Loucy (cell line): ENCODE results near the gene RAI1.

Experiments used
- H2AFZ ChIP-seq: fragments of 200-600 bp; sonication (generic); 2 replicates; pipeline ENCODE4 v1.6.0; 2016; ENCODE audit warnings: antibody characterized with exemption, mild to moderate bottlenecking, low read length, moderate library complexity
- H3F3A ChIP-seq: fragments of 200-600 bp; 2 replicates; pipeline ENCODE4 v1.6.0; 2016; ENCODE audit warnings: antibody characterized with exemption, low read depth, mild to moderate bottlenecking
- H3K27me3 ChIP-seq: fragments of 200-600 bp; sonication (generic); 2 replicates; pipeline ENCODE4 v1.6.1; 2014; ENCODE audit warnings: low read length, mild to moderate bottlenecking; ENCODE audit not compliant: insufficient read depth, poor library complexity, severe bottlenecking
- H3K36me3 ChIP-seq: fragments of 200-600 bp; sonication (generic); 2 replicates; pipeline ENCODE4 v1.6.1; 2016; ENCODE audit warnings: low read length; ENCODE audit not compliant: insufficient read depth
- H3K4me1 ChIP-seq: fragments of 200-600 bp; sonication (generic); 2 replicates; pipeline ENCODE4 v1.5.1; 2014; ENCODE audit warnings: low read length, mild to moderate bottlenecking; ENCODE audit not compliant: insufficient read depth, poor library complexity, severe bottlenecking
- H3K4me2 ChIP-seq: fragments of 200-600 bp; sonication (generic); 2 replicates; pipeline ENCODE4 v1.6.0; 2014; ENCODE audit warnings: antibody characterized with exemption, low read length, low read depth, mild to moderate bottlenecking; ENCODE audit not compliant: poor library complexity, severe bottlenecking
- H3K4me3 ChIP-seq: fragments of 200-600 bp; sonication (generic); 2 replicates; pipeline ENCODE4 v1.5.1; 2014; ENCODE audit warnings: low read length, mild to moderate bottlenecking, mixed read lengths; ENCODE audit not compliant: poor library complexity, severe bottlenecking
- H3K79me2 ChIP-seq: fragments of 200-600 bp; sonication (generic); 2 replicates; pipeline ENCODE4 v1.6.1; 2014; ENCODE audit warnings: low read length; ENCODE audit not compliant: insufficient read depth
- H3K9ac ChIP-seq: fragments of 200-600 bp; sonication (generic); 2 replicates; pipeline ENCODE4 v1.6.0; 2014; ENCODE audit warnings: mild to moderate bottlenecking, low read depth, low read length, moderate library complexity; ENCODE audit not compliant: poor library complexity, severe bottlenecking
- H3K9me2 ChIP-seq: fragments of 200-600 bp; sonication (generic); replicated peaks from 2 replicates; pipeline ENCODE4 v1.6.1; 2016; ENCODE audit warnings: low read depth, low read length, mixed read lengths
- H3K9me3 ChIP-seq: fragments of 200-600 bp; sonication (generic); 2 replicates; pipeline ENCODE4 v1.6.1; 2014; ENCODE audit warnings: mild to moderate bottlenecking, antibody characterized with exemption, low read length, low read depth; ENCODE audit not compliant: insufficient read depth
- H4K20me1 ChIP-seq: fragments of 200-600 bp; sonication (generic); 2 replicates; pipeline ENCODE4 v1.6.0; 2014; ENCODE audit warnings: antibody characterized with exemption, low read length, mild to moderate bottlenecking; ENCODE audit not compliant: insufficient read depth, poor library complexity, severe bottlenecking
- EZH2phosphoT487 ChIP-seq: fragments of 200-600 bp; IDR thresholded peaks from 2 replicates; pipeline ENCODE4 v1.6.1; 2018; ENCODE audit warnings: antibody characterized with exemption, mild to moderate bottlenecking, moderate library complexity, borderline replicate concordance
- TF ChIP-seq, protein P1 (sequence below): fragments of 200-600 bp; sonication (generic); conservative IDR thresholded peaks from 2 replicates; pipeline ENCODE4 v1.5.1; 2014; ENCODE audit warnings: mild to moderate bottlenecking, antibody characterized with exemption, low read length

The RAI1 gene

GRCh38 chr17:17815436-17816200 lies 134.4 kb downstream of the RAI1 start:
- Histone ChIP-seq H3F3A (peaks cover 4% of the 10 kb centered on the region; the same call in 1 of the 2 replicates), H3K79me2 (peaks cover 9% of the 10 kb centered on the region), H3K4me3 (no peak overlapping the region), H3K27me3 (no peaks in the 10 kb centered on the region), H3K9me3 (no peaks in the 10 kb centered on the region), H2AFZ (no peak overlapping the region), H3K9me2 (no peaks in the 10 kb centered on the region), H3K4me1 (peaks cover 12% of the 10 kb centered on the region), H3K36me3 (peaks cover 15% of the 10 kb centered on the region; the same call in 1 of the 2 replicates), H4K20me1 (peaks cover 15% of the 10 kb centered on the region), H3K9ac (no peak overlapping the region), H3K4me2 (no peak overlapping the region)
- no peak for TF ChIP-seq EZH2phosphoT487
- TF ChIP-seq, protein P1, sequence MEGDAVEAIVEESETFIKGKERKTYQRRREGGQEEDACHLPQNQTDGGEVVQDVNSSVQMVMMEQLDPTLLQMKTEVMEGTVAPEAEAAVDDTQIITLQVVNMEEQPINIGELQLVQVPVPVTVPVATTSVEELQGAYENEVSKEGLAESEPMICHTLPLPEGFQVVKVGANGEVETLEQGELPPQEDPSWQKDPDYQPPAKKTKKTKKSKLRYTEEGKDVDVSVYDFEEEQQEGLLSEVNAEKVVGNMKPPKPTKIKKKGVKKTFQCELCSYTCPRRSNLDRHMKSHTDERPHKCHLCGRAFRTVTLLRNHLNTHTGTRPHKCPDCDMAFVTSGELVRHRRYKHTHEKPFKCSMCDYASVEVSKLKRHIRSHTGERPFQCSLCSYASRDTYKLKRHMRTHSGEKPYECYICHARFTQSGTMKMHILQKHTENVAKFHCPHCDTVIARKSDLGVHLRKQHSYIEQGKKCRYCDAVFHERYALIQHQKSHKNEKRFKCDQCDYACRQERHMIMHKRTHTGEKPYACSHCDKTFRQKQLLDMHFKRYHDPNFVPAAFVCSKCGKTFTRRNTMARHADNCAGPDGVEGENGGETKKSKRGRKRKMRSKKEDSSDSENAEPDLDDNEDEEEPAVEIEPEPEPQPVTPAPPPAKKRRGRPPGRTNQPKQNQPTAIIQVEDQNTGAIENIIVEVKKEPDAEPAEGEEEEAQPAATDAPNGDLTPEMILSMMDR = no peak

- peaks cover 19% of the 10 kb centered on the region for H3K4me1 ChIP-seq
- no peak overlapping the region for H3K4me3 ChIP-seq
- no peak overlapping the region for H3K9ac ChIP-seq
- H3K9me2 ChIP-seq = no peaks in the 10 kb centered on the region
- TF ChIP-seq, protein P1 = no peak
- no peak for TF ChIP-seq EZH2phosphoT487
- H3K27me3 ChIP-seq = no peaks in the 10 kb centered on the region
- peaks cover 16% of the 10 kb centered on the region for H3K79me2 ChIP-seq
- peaks cover 20% of the 10 kb centered on the region for H4K20me1 ChIP-seq
- no peaks in the 10 kb centered on the region for H3K9me3 ChIP-seq
- peaks cover 15% of the 10 kb centered on the region; the same call in 1 of the 2 replicates for H3K36me3 ChIP-seq
- no peak overlapping the region for H3K4me2 ChIP-seq
- peaks cover 4% of the 10 kb centered on the region; the same call in 1 of the 2 replicates for H3F3A ChIP-seq
- no peak overlapping the region for H2AFZ ChIP-seq
Observed at GRCh38 chr17:17816240-17816814, 135.1 kb downstream of the RAI1 start.

DNA sequence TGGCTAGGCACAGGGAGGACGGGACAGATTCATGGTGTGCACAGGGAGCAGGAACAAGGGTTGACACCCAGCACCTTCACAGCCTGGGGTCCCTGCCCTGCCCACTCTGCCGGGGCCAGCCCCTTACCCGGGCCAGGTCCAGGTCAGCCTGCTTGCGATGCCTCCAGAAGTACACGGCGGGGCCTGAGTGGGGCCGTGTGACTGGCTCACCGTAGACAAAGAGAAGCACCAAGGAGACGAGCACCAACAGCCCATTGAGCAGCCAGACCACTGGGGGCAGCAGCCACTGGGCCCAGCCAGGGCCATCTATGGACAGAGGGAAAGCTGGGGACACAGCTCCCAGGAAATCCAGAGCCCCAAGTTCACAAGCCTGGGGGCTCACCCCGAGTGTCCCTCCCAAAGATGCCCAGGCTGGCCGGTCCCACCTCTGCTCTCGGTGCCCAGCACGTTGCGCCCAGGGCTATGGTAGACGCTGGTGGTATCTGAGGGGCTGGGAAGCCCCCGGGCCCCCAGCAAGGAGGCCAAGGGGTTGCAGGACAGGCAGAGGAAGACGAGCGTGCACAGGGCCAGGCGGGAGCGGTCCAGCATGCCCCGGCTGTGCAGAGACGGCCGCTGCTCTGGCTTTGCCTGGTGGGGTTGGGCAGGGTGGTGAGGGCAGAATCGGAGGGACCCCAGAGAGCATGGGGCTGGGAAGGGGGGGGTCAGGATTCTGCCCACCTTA lies 135.7 kb downstream of the RAI1 start:
- no peak overlapping the region for H3K4me2 ChIP-seq
- H2AFZ ChIP-seq = no peak overlapping the region
- TF ChIP-seq, protein P1 = no peak
- TF ChIP-seq EZH2phosphoT487 = no peak
- H3K9me2 ChIP-seq = no peaks in the 10 kb centered on the region
- H3K79me2 ChIP-seq = peaks cover 23% of the 10 kb centered on the region
- H3K27me3 ChIP-seq = no peaks in the 10 kb centered on the region
- no peak overlapping the region for H3K9ac ChIP-seq
- H4K20me1 ChIP-seq = peaks cover 20% of the 10 kb centered on the region
- H3K4me1 ChIP-seq = peaks cover 26% of the 10 kb centered on the region
- no peaks in the 10 kb centered on the region for H3K9me3 ChIP-seq
- H3F3A ChIP-seq = peaks cover 2% of the 10 kb centered on the region; the same call in 1 of the 2 replicates
- no peak overlapping the region for H3K4me3 ChIP-seq
- H3K36me3 ChIP-seq = peaks cover 15% of the 10 kb centered on the region; the same call in 1 of the 2 replicates
